GM21737 (cell line): ENCODE results near the gene ZNF792.
"Not testable (repeated sequence)": the region's sequence is repeated elsewhere in the genome, so short reads cannot be mapped to it uniquely, and the experiment has no call there.

ENCODE experiments used
- ATAC-seq: cut with Tn5 transposase; IDR thresholded peaks from one replicate; pipeline ENCODE4 v1.9.1; 2021; ENCODE audit warnings: mild to moderate bottlenecking, moderate library complexity; ENCODE audit not compliant: unreplicated experiment

ZNF792 gene

GRCh38 chr19:34963573-34964406 is at the start of gene ZNF792:
TSS of gene ZNF792 (minus strand) at chr19:34964229. CDS start at chr19:34963662, 567 bp downstream.
- peak; percentile 58 for ATAC-seq

- no peak for ATAC-seq
Measured at GRCh38 chr19:35013041-35013819, 49.2 kb upstream of the ZNF792 start.

GRCh38 chr19:35011737-35012682 is 48.0 kb upstream of the ZNF792 start:
- no peak for ATAC-seq

GRCh38 chr19:35011091-35011689 is 47.2 kb upstream of the ZNF792 start:
- ATAC-seq = no peak

GRCh38 chr19:35009424-35010415 is 45.7 kb upstream of the ZNF792 start:
- ATAC-seq = no peak

GRCh38 chr19:35008891-35009341 is 44.9 kb upstream of the ZNF792 start:
- no peak for ATAC-seq

GRCh38 chr19:35007427-35007826 is 43.4 kb upstream of the ZNF792 start:
- ATAC-seq = not testable (repeated sequence)

GRCh38 chr19:35006999-35007365 is 43.0 kb upstream of the ZNF792 start:
- no peak for ATAC-seq

- ATAC-seq = no peak
Measured at GRCh38 chr19:35006342-35006998, 42.4 kb upstream of the ZNF792 start.

GRCh38 chr19:35006007-35006341 is 41.9 kb upstream of the ZNF792 start:
- not testable (repeated sequence) for ATAC-seq

GRCh38 chr19:35005256-35005977 is 41.4 kb upstream of the ZNF792 start:
- no peak for ATAC-seq

GRCh38 chr19:35004517-35005255 is 40.7 kb upstream of the ZNF792 start:
- ATAC-seq = no peak

- ATAC-seq = no peak
Measured at GRCh38 chr19:35002037-35002535, 38.1 kb upstream of the ZNF792 start.

GRCh38 chr19:35000647-35001501 is 36.8 kb upstream of the ZNF792 start:
- no peak for ATAC-seq

- no peak for ATAC-seq
Measured at GRCh38 chr19:35000338-35000646, 36.3 kb upstream of the ZNF792 start.

- peak; percentile 42 for ATAC-seq
Measured at GRCh38 chr19:34999498-35000337, 35.7 kb upstream of the ZNF792 start, which contains the start of gene GRAMD1A. TSS of gene GRAMD1A (plus strand) at chr19:35000323. CDS start at chr19:35000479, 156 bp downstream.
